BJ (cell line): ENCODE data around the gene ITPK1. TPM values are rescaled to one million over a fixed set of nuclear protein-coding genes. Genes with fewer than 3 reads are reported as not detected.

Experiments used
- CTCF ChIA-PET: fragments of 350-600 bp; formaldehyde crosslinking; extraction: SDS; loops from one replicate; lab custom pipeline; 2021; ENCODE audit warnings: antibody characterized with exemption, inconsistent platforms; lab: Yijun Ruan, JAX
- POLR2A ChIA-PET: fragments of 300-600 bp; sonication (Branson Sonifier 250); formaldehyde crosslinking; extraction: SDS; loops from one replicate; lab custom pipeline; 2021; ENCODE audit warnings: antibody characterized with exemption; lab: Charles Lee
- DNase-seq: peaks from one replicate; pipeline ENCODE4 v3.0.0-alpha.2; 2011; ENCODE audit warnings: low read depth
- H3K27me3 ChIP-seq: 2 replicates; pipeline ENCODE4 v1.6.0; 2011; ENCODE audit warnings: low read length; ENCODE audit not compliant: control insufficient read depth, insufficient read depth
- H3K36me3 ChIP-seq: 2 replicates; pipeline ENCODE4 v1.5.1; 2011; ENCODE audit warnings: low read length; ENCODE audit not compliant: control insufficient read depth, insufficient read depth
- H3K4me3 ChIP-seq: 2 replicates; pipeline ENCODE4 v1.5.1; 2011; ENCODE audit warnings: low read depth, mild to moderate bottlenecking, control low read depth, low read length
- polyA plus RNA-seq: library from polyadenylated mRNA; depleted of rRNA; stranded (reverse); fragments of >200 nt; gene quantifications from 2 replicates; pipeline ENCODE4 v1.2.3, GENCODE V29; 2011
- TF ChIP-seq, protein P1 (sequence below): IDR thresholded peaks from 2 replicates; pipeline ENCODE4 v1.5.1; 2011; ENCODE audit warnings: low read depth, mild to moderate bottlenecking, control low read depth, inconsistent platforms, low read length, moderate library complexity; ENCODE audit not compliant: insufficient read depth

Gene ITPK1
- polyA plus RNA-seq, 1 experiment: 49.0 TPM

DNA sequence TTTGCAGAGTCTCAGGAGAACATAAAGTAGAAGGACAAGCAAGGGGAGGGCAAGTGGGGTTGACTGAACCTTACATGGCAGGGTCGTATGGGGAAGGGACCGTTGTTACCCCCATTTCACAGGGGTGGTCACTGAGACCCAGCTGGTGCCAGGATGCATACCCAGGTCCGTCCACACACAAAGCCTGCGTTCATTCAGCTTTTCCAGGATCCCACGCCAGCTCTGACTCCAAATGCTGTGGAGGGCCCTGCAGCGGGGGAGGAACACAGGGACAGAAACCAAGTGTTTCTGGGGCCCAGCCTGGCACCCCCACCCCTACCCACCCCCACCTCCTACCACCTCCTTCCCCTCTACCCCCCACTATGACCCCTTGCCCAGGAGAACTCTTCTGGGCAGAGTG lies 209.3 kb downstream of the ITPK1 start:
- Histone ChIP-seq H3K27me3 (peaks cover 6% of the 10 kb centered on the region), H3K4me3 (no peak overlapping the region), H3K36me3 (no peaks in the 10 kb centered on the region)
- ChIA-PET CTCF (no interaction called here), POLR2A (no interaction called here)
- DNase-seq: no peak
- TF ChIP-seq, protein P1, sequence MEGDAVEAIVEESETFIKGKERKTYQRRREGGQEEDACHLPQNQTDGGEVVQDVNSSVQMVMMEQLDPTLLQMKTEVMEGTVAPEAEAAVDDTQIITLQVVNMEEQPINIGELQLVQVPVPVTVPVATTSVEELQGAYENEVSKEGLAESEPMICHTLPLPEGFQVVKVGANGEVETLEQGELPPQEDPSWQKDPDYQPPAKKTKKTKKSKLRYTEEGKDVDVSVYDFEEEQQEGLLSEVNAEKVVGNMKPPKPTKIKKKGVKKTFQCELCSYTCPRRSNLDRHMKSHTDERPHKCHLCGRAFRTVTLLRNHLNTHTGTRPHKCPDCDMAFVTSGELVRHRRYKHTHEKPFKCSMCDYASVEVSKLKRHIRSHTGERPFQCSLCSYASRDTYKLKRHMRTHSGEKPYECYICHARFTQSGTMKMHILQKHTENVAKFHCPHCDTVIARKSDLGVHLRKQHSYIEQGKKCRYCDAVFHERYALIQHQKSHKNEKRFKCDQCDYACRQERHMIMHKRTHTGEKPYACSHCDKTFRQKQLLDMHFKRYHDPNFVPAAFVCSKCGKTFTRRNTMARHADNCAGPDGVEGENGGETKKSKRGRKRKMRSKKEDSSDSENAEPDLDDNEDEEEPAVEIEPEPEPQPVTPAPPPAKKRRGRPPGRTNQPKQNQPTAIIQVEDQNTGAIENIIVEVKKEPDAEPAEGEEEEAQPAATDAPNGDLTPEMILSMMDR: no peak

DNA sequence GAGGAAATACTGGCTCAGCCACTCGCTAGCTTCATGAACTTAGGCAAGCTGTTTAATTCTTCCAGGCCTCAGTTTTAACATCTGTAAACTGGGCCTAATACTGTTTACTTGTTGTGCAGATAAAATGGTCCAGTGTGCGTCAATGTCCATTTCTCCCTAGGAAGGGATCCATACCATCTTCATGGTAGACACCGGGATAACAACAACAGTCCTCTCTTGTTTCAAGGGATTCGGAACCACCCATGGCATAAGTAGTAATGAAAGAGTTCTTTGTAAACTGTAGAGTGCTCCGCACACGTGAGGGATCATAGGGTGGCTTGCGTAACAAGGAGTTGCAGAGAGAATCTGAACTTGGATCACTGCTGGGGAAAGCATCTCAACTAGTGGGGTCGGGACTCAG lies 210.1 kb downstream of the ITPK1 start:
- CTCF ChIA-PET: no interaction called here

DNA sequence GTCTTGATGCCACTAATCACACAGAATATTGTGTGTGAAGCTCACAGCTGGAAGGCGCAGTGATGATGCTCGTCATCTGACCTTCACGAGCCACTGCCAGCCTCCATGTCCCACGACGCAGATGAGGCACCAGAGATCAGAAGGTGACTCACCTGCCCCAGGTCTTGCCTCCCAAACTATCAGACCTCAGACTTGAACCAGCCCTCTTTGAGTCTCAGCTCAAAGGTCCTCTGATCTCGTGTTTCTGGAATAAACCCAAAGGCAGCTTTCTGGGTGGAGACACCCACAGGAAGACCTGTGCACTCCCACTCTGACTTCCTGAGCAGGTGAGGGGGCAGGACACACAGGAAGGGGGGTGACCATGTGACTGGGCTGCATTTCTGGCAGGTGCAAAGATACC lies 212.4 kb downstream of the ITPK1 start:
- H3K4me3 ChIP-seq: no peak overlapping the region
- H3K27me3 ChIP-seq: peaks cover 6% of the 10 kb centered on the region
- H3K36me3 ChIP-seq: no peaks in the 10 kb centered on the region
- ChIA-PET CTCF (no interaction called here), POLR2A (no interaction called here)
- TF ChIP-seq, protein P1: no peak
- no peak for DNase-seq

More for the DNA sequence above, 210.1 kb downstream of the ITPK1 start:
- no peak overlapping the region for H3K4me3 ChIP-seq
- peaks cover 6% of the 10 kb centered on the region for H3K27me3 ChIP-seq
- POLR2A ChIA-PET: no interaction called here
- no peak for DNase-seq
- no peaks in the 10 kb centered on the region for H3K36me3 ChIP-seq
- TF ChIP-seq, protein P1: no peak

DNA sequence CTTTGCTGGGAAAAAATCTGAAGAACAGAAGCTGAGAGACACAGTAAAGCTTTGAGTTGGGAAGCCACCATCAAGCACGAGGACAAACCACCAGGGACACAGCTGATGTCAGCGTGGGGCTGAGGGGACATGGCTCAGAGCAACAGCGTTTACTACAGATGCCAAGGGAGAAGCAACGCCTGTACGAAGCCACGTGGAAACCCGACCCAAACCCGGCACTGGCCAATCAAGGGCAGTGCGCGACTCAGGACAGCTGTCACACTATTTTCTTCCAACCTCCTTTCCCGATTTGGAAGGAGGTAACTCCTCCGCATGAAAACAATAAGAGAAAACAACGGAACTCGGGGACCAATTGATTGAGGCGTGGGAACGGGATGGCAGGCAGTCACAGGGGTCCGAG lies 213.0 kb downstream of the ITPK1 start:
- CTCF ChIA-PET: no interaction called here

DNA sequence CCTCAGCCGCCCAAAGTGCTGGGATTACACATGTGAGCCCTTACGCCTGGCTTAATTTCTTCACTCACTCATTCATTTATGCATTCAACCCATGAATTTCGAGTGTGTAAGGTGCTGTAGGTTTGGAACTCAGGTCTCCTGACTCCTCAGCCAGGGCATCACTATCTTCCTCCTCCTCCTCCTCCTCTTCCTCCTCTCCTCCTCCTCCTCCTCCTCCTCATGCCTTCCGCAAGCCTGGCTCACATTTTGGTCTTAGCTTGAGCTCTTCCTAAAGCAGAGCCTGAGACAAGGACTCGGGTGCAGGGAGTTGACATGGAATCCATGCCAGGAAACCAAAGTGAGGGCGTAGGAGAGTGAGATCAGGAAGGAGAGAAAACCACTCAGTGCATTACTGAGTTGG lies 213.5 kb downstream of the ITPK1 start:
- ChIA-PET POLR2A (no interaction called here), CTCF (no interaction called here)
- TF ChIP-seq, protein P1: no peak

More for the DNA sequence above, 213.0 kb downstream of the ITPK1 start:
- Histone ChIP-seq H3K27me3 (peaks cover 6% of the 10 kb centered on the region), H3K4me3 (no peak overlapping the region), H3K36me3 (no peaks in the 10 kb centered on the region)
- POLR2A ChIA-PET: no interaction called here
- no peak for DNase-seq
- TF ChIP-seq, protein P1: no peak

More for the DNA sequence above, 213.5 kb downstream of the ITPK1 start:
- no peak for DNase-seq
- Histone ChIP-seq H3K36me3 (no peaks in the 10 kb centered on the region), H3K4me3 (no peak overlapping the region), H3K27me3 (peaks cover 6% of the 10 kb centered on the region)
